H9 (cell line): ENCODE measurements around the gene HORMAD2. TPM values are rescaled to one million over a fixed set of nuclear protein-coding genes. Genes with fewer than 3 reads are reported as not detected.

Source experiments
- DNase-seq: peaks from one replicate; pipeline ENCODE4 v3.0.0-alpha.2; 2017
- H2AFZ ChIP-seq: one replicate; pipeline ENCODE4 v1.6.1; 2013; ENCODE audit warnings: mild to moderate bottlenecking, low read length, control low read depth, moderate library complexity
- H2AK5ac ChIP-seq: 2 replicates; pipeline ENCODE4 v1.6.1; 2013; ENCODE audit warnings: low read length, control low read depth, mixed read lengths; ENCODE audit not compliant: insufficient read length
- H2BK120ac ChIP-seq: one replicate; pipeline ENCODE4 v1.6.1; 2013; ENCODE audit warnings: low read depth, mild to moderate bottlenecking, low read length, control low read depth, inconsistent platforms; ENCODE audit not compliant: poor library complexity, severe bottlenecking
- H2BK12ac ChIP-seq: 2 replicates; pipeline ENCODE4 v1.6.1; 2013; ENCODE audit warnings: low read length, control low read depth, mixed read lengths, low read depth; ENCODE audit not compliant: insufficient read length
- H2BK15ac ChIP-seq: 2 replicates; pipeline ENCODE4 v1.6.1; 2013; ENCODE audit warnings: low read depth, low read length, control low read depth
- H2BK20ac ChIP-seq: one replicate; pipeline ENCODE4 v1.6.1; 2013; ENCODE audit warnings: low read depth, mild to moderate bottlenecking, low read length, control low read depth, inconsistent platforms; ENCODE audit not compliant: poor library complexity, severe bottlenecking
- H2BK5ac ChIP-seq: 2 replicates; pipeline ENCODE4 v1.6.1; 2013; ENCODE audit warnings: low read length, control low read depth, mixed read lengths; ENCODE audit not compliant: insufficient read length
- H3K14ac ChIP-seq: 2 replicates; pipeline ENCODE4 v1.6.1; 2013; ENCODE audit warnings: low read length, control low read depth; ENCODE audit not compliant: insufficient read depth
- H3K18ac ChIP-seq: 2 replicates; pipeline ENCODE4 v1.6.1; 2013; ENCODE audit warnings: low read depth, mild to moderate bottlenecking, mixed read lengths, low read length, control low read depth; ENCODE audit not compliant: insufficient read length
- H3K23ac ChIP-seq: 2 replicates; pipeline ENCODE4 v1.6.1; 2013; ENCODE audit warnings: low read length, control low read depth, mixed read lengths, low read depth; ENCODE audit not compliant: insufficient read length
- H3K23me2 ChIP-seq: 2 replicates; pipeline ENCODE4 v1.6.1; 2013; ENCODE audit warnings: low read depth, mild to moderate bottlenecking, mixed read lengths, low read length, control low read depth; ENCODE audit not compliant: insufficient read length, poor library complexity, severe bottlenecking
- H3K27ac ChIP-seq: 2 replicates; pipeline ENCODE4 v1.5.1; 2013; ENCODE audit warnings: low read length, control low read depth, mixed read lengths, low read depth; ENCODE audit not compliant: insufficient read length
- H3K27me3 ChIP-seq: 2 replicates; pipeline ENCODE4 v1.6.1; 2013; ENCODE audit warnings: low read length, control low read depth, inconsistent platforms; ENCODE audit not compliant: insufficient read depth
- H3K4ac ChIP-seq: 2 replicates; pipeline ENCODE4 v1.6.1; 2013; ENCODE audit warnings: low read depth, mild to moderate bottlenecking, control low read depth, inconsistent platforms, low read length, moderate library complexity
- H3K4me1 ChIP-seq: 2 replicates; pipeline ENCODE4 v1.6.1; 2013; ENCODE audit warnings: low read length, control low read depth, inconsistent platforms; ENCODE audit not compliant: insufficient read depth
- H3K4me2 ChIP-seq: 2 replicates; pipeline ENCODE4 v1.6.1; 2013; ENCODE audit warnings: low read length, control low read depth, mixed read lengths; ENCODE audit not compliant: insufficient read length, insufficient read depth
- H3K56ac ChIP-seq: 2 replicates; pipeline ENCODE4 v1.6.1; 2013; ENCODE audit warnings: low read depth, mild to moderate bottlenecking, mixed read lengths, low read length, control low read depth; ENCODE audit not compliant: insufficient read length
- H3K79me1 ChIP-seq: 2 replicates; pipeline ENCODE4 v1.6.1; 2013; ENCODE audit warnings: low read depth, mild to moderate bottlenecking, moderate library complexity, low read length, control low read depth, inconsistent platforms; ENCODE audit not compliant: insufficient read depth, poor library complexity, severe bottlenecking
- H3K79me2 ChIP-seq: 2 replicates; pipeline ENCODE4 v1.6.1; 2013; ENCODE audit warnings: low read length, control low read depth, inconsistent platforms; ENCODE audit not compliant: insufficient read depth
- H3K9ac ChIP-seq: 2 replicates; pipeline ENCODE4 v1.6.1; 2013; ENCODE audit warnings: low read length, control low read depth, mixed read lengths; ENCODE audit not compliant: insufficient read length; ENCODE audit errors: extremely low read depth
- H3K9me3 ChIP-seq: one replicate; pipeline ENCODE4 v1.6.1; 2013; ENCODE audit warnings: low read depth, low read length, inconsistent platforms; ENCODE audit not compliant: control insufficient read depth
- H3T11ph ChIP-seq: one replicate; pipeline ENCODE4 v1.6.1; 2013; ENCODE audit warnings: mild to moderate bottlenecking, low read length, control low read depth, inconsistent platforms
- H4K20me1 ChIP-seq: one replicate; pipeline ENCODE4 v1.6.1; 2013; ENCODE audit not compliant: control insufficient read depth, insufficient read length, insufficient read depth
- H4K5ac ChIP-seq: 2 replicates; pipeline ENCODE4 v1.6.1; 2013; ENCODE audit warnings: low read depth, mild to moderate bottlenecking, mixed read lengths, low read length, control low read depth; ENCODE audit not compliant: insufficient read length
- H4K8ac ChIP-seq: replicated peaks from 2 replicates; pipeline ENCODE4 v1.6.1; 2013; ENCODE audit warnings: low read length, control low read depth, mixed read lengths, low read depth; ENCODE audit not compliant: insufficient read length
- H4K91ac ChIP-seq: 2 replicates; pipeline ENCODE4 v1.6.1; 2013; ENCODE audit warnings: low read depth, mild to moderate bottlenecking, moderate library complexity, mixed read lengths, low read length, control low read depth; ENCODE audit not compliant: insufficient read length
- H3K27ac Mint-ChIP-seq, 3 experiments: 2 replicates in 2 of 3; 3 replicates in 1 of 3; pipeline ENCODE4 v1.8.0; 2020 to 2021; ENCODE audit warnings: mixed read lengths in 3 of 3, mild to moderate bottlenecking in 1 of 3, moderate library complexity in 1 of 3
- H3K27me3 Mint-ChIP-seq: 2 replicates; pipeline ENCODE4 v1.8.0; 2021; ENCODE audit warnings: low read depth, mild to moderate bottlenecking, moderate library complexity, mixed read lengths
- H3K36me3 Mint-ChIP-seq, 3 experiments: 2 replicates in 2 of 3; 3 replicates in 1 of 3; pipeline ENCODE4 v1.8.0; 2020 to 2021; ENCODE audit warnings: low read depth in 3 of 3, mixed read lengths in 3 of 3; ENCODE audit not compliant: insufficient read depth in 1 of 3
- H3K4me1 Mint-ChIP-seq, 2 experiments: 2 replicates each; pipeline ENCODE4 v1.8.0; 2020; ENCODE audit warnings: mixed read lengths in 2 of 2
- H3K4me3 Mint-ChIP-seq, 2 experiments: 2 replicates in 1 of 2; 3 replicates in 1 of 2; pipeline ENCODE4 v1.8.0; 2020 to 2021; ENCODE audit warnings: mild to moderate bottlenecking in 2 of 2, mixed read lengths in 2 of 2, moderate library complexity in 1 of 2
- H3K9me3 Mint-ChIP-seq, 2 experiments: 2 replicates in 1 of 2; 3 replicates in 1 of 2; pipeline ENCODE4 v1.8.0; 2020; ENCODE audit warnings: mild to moderate bottlenecking in 2 of 2, mixed read lengths in 2 of 2, moderate library complexity in 1 of 2
- CTCF ChIP-seq: fragments of 200-600 bp; sonication (generic); conservative IDR thresholded peaks from 3 replicates; pipeline ENCODE4 v1.8.0; 2021; ENCODE audit warnings: antibody characterized with exemption, mild to moderate bottlenecking
- WGBS: extraction: QIAGEN DNeasy Blood & Tissue Kit; methylation state at CpG from one replicate; pipeline ENCODE4 v1.1.7; 2013; ENCODE audit warnings: missing lambda C conversion rate, low lambda C conversion rate, mixed read lengths; ENCODE audit not compliant: insufficient read length; ENCODE audit errors: extremely low coverage; 5-methylcytosine and 5-hydroxymethylcytosine counted together
- total RNA-seq: library from RNA; stranded (reverse); gene quantifications from 2 replicates; pipeline ENCODE4 v1.2.1, GENCODE V29; 2021

HORMAD2 gene
- total RNA-seq, 1 experiment from 2014 or later: not detected

GRCh38 chr22:30073743-30074142 is 6.5 kb upstream of the HORMAD2 start:
- H3K23ac ChIP-seq: no peak overlapping the region
- H3K79me2 ChIP-seq: no peaks in the 10 kb centered on the region
- Mint-ChIP-seq H3K9me3 (no peaks in the 10 kb centered on the region; a peak in 2 of 5 replicates), H3K27ac (no peak overlapping the region), H3K4me3 (no peak overlapping the region), H3K4me1 (peaks cover 8 to 9% of the 10 kb centered on the region in 2 experiments), H3K36me3 (no peaks in the 10 kb centered on the region), H3K27me3 (peaks cover 7% of the 10 kb centered on the region)
- H3K9me3 ChIP-seq: no peaks in the 10 kb centered on the region
- H3K18ac ChIP-seq: no peak overlapping the region
- no peak overlapping the region for H4K91ac ChIP-seq
- no peak overlapping the region for H2BK120ac ChIP-seq
- no peak overlapping the region for H3K4ac ChIP-seq
- H2BK12ac ChIP-seq: no peak overlapping the region
- no peak for TF ChIP-seq CTCF
- H2BK20ac ChIP-seq: no peak overlapping the region
- H2AK5ac ChIP-seq: no peak overlapping the region
- H3K4me1 ChIP-seq: no peaks in the 10 kb centered on the region
- H3K56ac ChIP-seq: no peak overlapping the region
- H2BK15ac ChIP-seq: no peak overlapping the region
- H3K79me1 ChIP-seq: no peaks in the 10 kb centered on the region
- no peak overlapping the region for H3K4me2 ChIP-seq
- H3K14ac ChIP-seq: no peak overlapping the region
- H3K27me3 ChIP-seq: no peaks in the 10 kb centered on the region
- H4K8ac ChIP-seq: no peak overlapping the region
- no peak for DNase-seq
- H3K27ac ChIP-seq: no peak overlapping the region
- no peak overlapping the region for H2AFZ ChIP-seq
- no CpG with 5 or more reads among the region's 2 CpGs for WGBS
- H3K9ac ChIP-seq: no peak overlapping the region
- H3K23me2 ChIP-seq: no peaks in the 10 kb centered on the region
- no peak overlapping the region for H2BK5ac ChIP-seq
- H4K5ac ChIP-seq: no peak overlapping the region
- H4K20me1 ChIP-seq: no peaks in the 10 kb centered on the region
- no peak overlapping the region for H3T11ph ChIP-seq
